ENCODE measurements around the gene CDH8.

DNA sequence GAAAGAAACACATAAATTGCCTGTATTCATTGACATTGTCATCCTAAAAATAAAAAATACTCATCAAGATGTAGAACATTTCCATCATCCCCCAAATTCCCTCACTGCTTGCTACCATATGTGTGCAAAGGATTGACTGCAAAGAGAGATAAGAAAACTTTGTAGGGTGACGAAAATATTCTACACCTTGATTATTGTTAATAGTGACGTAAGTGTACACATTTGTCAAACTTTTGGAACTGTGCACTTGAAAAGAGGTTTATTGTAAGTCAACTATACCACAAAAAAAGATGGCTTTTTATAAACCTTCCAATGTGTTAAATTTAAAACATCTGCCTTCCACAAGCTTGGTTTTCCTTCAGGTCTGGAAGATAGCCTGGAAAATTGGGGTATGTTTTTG is 359.5 kb downstream of the CDH8 start:
- TF ChIP-seq TAF1 (IDR thresholded peaks at IDR 0.05; ENCODE audit: borderline replicate concordance, low read depth, low read length) (no peak), GATA2 (CRISPR knock-in tag; IDR thresholded peaks at IDR 0.05) (no peak), EP300 (IDR thresholded peaks at IDR 0.05; ENCODE audit: borderline replicate concordance in 1 of 2, low read depth in 1 of 2, low read length in 1 of 2) (no peak), NFIC (IDR thresholded peaks at IDR 0.05; ENCODE audit: borderline replicate concordance) (no peak), NRF1 (IDR thresholded peaks at IDR 0.05; ENCODE audit: low read depth, low read length) (no peak)
- TF ChIP-seq, protein P1, sequence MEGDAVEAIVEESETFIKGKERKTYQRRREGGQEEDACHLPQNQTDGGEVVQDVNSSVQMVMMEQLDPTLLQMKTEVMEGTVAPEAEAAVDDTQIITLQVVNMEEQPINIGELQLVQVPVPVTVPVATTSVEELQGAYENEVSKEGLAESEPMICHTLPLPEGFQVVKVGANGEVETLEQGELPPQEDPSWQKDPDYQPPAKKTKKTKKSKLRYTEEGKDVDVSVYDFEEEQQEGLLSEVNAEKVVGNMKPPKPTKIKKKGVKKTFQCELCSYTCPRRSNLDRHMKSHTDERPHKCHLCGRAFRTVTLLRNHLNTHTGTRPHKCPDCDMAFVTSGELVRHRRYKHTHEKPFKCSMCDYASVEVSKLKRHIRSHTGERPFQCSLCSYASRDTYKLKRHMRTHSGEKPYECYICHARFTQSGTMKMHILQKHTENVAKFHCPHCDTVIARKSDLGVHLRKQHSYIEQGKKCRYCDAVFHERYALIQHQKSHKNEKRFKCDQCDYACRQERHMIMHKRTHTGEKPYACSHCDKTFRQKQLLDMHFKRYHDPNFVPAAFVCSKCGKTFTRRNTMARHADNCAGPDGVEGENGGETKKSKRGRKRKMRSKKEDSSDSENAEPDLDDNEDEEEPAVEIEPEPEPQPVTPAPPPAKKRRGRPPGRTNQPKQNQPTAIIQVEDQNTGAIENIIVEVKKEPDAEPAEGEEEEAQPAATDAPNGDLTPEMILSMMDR (IDR thresholded peaks at IDR 0.05) = no peak

Data from SK-N-SH (cell line).